A549 (cell line): Measurements from ENCODE around the gene TCF12. TPM values are rescaled to one million over a fixed set of nuclear protein-coding genes. Genes with fewer than 3 reads are reported as not detected.

Experiments used
- ATAC-seq, 2 experiments: fragments of 200-7000 bp in 1 of 2; fragments of >200 bp in 1 of 2; cut with Nextera tagmentation in 1 of 2; cut with Tn5 transposase in 1 of 2; 3 replicates each; pipeline versions ENCODE4 v1.8.0 to v1.9.1; 2018 to 2020; ENCODE audit warnings: mild to moderate bottlenecking in 1 of 2, moderate library complexity in 1 of 2
- CTCF ChIA-PET: fragments of 300-600 bp; sonication (Branson Sonifier 250); formaldehyde crosslinking; extraction: SDS; loops from one replicate; lab custom pipeline; 2021; ENCODE audit warnings: antibody characterized with exemption, inconsistent platforms; lab: Yijun Ruan, JAX
- POLR2A ChIA-PET: fragments of 350-600 bp; formaldehyde crosslinking; extraction: SDS; loops from one replicate; lab custom pipeline; 2021; ENCODE audit warnings: antibody characterized with exemption, inconsistent platforms; lab: Yijun Ruan, JAX
- DNase-seq, 2 experiments: peaks; one replicate each; pipeline versions ENCODE4 v3.0.0 to v3.0.0-alpha.2; 2011 to 2016; ENCODE audit warnings: low read depth in 1 of 2, low spot score in 1 of 2
- FAIRE-seq: peaks from 2 replicates; lab custom pipeline; 2011; peaks lifted over from hg19 to GRCh38; lab: Jason Lieb, UNC
- H3K27ac ChIP-seq, 2 experiments: fragments of >200 bp; sonication (Bioruptor Twin); formaldehyde crosslinking; 3 replicates each; pipeline ENCODE4 v1.5.1; 2016 to 2017
- H3K4me1 ChIP-seq: fragments of >200 bp; sonication (Bioruptor Twin); formaldehyde crosslinking; 3 replicates; pipeline ENCODE4 v1.6.1; 2016
- H3K4me2 ChIP-seq: fragments of >200 bp; sonication (Bioruptor Twin); formaldehyde crosslinking; 3 replicates; pipeline ENCODE4 v1.6.1; 2016
- H3K4me3 ChIP-seq: fragments of >200 bp; sonication (Bioruptor Twin); formaldehyde crosslinking; 3 replicates; pipeline ENCODE4 v1.5.1; 2016
- H3K9me3 ChIP-seq: fragments of >200 bp; sonication (Bioruptor Twin); formaldehyde crosslinking; 3 replicates; pipeline ENCODE4 v1.6.1; 2016
- ATOH8 ChIP-seq: fragments of 250-450 bp; sonication (Bioruptor Pico); IDR thresholded peaks from 2 replicates; pipeline ENCODE4 v1.5.0; 2020; ENCODE audit warnings: low read depth, mild to moderate bottlenecking, moderate library complexity
- CBX2 ChIP-seq: fragments of 200-600 bp; sonication (generic); IDR thresholded peaks from 2 replicates; pipeline ENCODE4 v1.6.1; 2016; ENCODE audit warnings: low read depth, mild to moderate bottlenecking, borderline replicate concordance
- CEBPB ChIP-seq, 2 experiments: fragments of >200 bp in 1 of 2; sonication (Bioruptor Twin) in 1 of 2; formaldehyde crosslinking in 1 of 2; IDR thresholded peaks; 2 replicates each; pipeline ENCODE4 v1.6.1; 2012 to 2016
- CHD4 ChIP-seq: fragments of 200-600 bp; sonication (generic); IDR thresholded peaks from 2 replicates; pipeline ENCODE4 v1.6.1; 2016; ENCODE audit warnings: antibody characterized with exemption, mild to moderate bottlenecking, borderline replicate concordance
- EP300 ChIP-seq, 2 experiments: fragments of >200 bp; sonication (Bioruptor Twin); formaldehyde crosslinking; IDR thresholded peaks; 2 replicates in 1 of 2; 3 replicates in 1 of 2; pipeline ENCODE4 v1.6.1; 2016 to 2017
- ESRRA ChIP-seq: fragments of 150-350 bp; IDR thresholded peaks from 2 replicates; pipeline ENCODE4 v1.6.1; 2014; ENCODE audit warnings: mild to moderate bottlenecking, low read length, borderline replicate concordance
- FOXS1 ChIP-seq: fragments of 250-450 bp; sonication (Bioruptor Pico); IDR thresholded peaks from 2 replicates; pipeline ENCODE4 v1.5.0; 2020; ENCODE audit warnings: mild to moderate bottlenecking, moderate library complexity
- HDAC2 ChIP-seq: fragments of 200-600 bp; sonication (generic); IDR thresholded peaks from 2 replicates; pipeline ENCODE4 v1.6.1; 2016
- HOXB13 ChIP-seq: fragments of 250-450 bp; sonication (Bioruptor Pico); IDR thresholded peaks from 2 replicates; pipeline ENCODE4 v1.5.0; 2020; ENCODE audit warnings: low read depth, mild to moderate bottlenecking, moderate library complexity
- JUN ChIP-seq, 2 experiments: fragments of >200 bp; sonication (Bioruptor Twin); formaldehyde crosslinking; IDR thresholded peaks; 2 replicates in 1 of 2; 3 replicates in 1 of 2; pipeline ENCODE4 v1.6.1; 2016 to 2017
- MAFK ChIP-seq: fragments of 450-650 bp; IDR thresholded peaks from 2 replicates; pipeline ENCODE4 v1.6.1; 2014; ENCODE audit not compliant: partially characterized antibody
- MYC ChIP-seq: IDR thresholded peaks from 2 replicates; pipeline ENCODE4 v1.6.1; 2012; ENCODE audit warnings: mild to moderate bottlenecking, inconsistent platforms, low read length, improper control_type of control experiment, borderline replicate concordance
- NFE2L2 ChIP-seq: fragments of 150-350 bp; conservative IDR thresholded peaks from 2 replicates; pipeline ENCODE4 v1.6.1; 2014; ENCODE audit warnings: low read length
- NPAS2 ChIP-seq: fragments of 250-450 bp; sonication (Bioruptor Pico); IDR thresholded peaks from 2 replicates; pipeline ENCODE4 v1.8.0; 2022; ENCODE audit warnings: mild to moderate bottlenecking, moderate library complexity, borderline replicate concordance
- NR3C1 ChIP-seq: fragments of >200 bp; sonication (Bioruptor Twin); formaldehyde crosslinking; IDR thresholded peaks from 3 replicates; pipeline ENCODE4 v1.6.1; 2017
- POLR2AphosphoS2 ChIP-seq: conservative IDR thresholded peaks from 2 replicates; pipeline ENCODE4 v1.6.1; 2012; ENCODE audit warnings: low read length, improper control_type of control experiment, inconsistent platforms
- RCOR1 ChIP-seq: fragments of 150-350 bp; IDR thresholded peaks from 2 replicates; pipeline ENCODE4 v1.6.1; 2014; ENCODE audit warnings: antibody characterized with exemption, low read length, low read depth
- RNF2 ChIP-seq: fragments of 200-600 bp; sonication (generic); IDR thresholded peaks from 2 replicates; pipeline ENCODE4 v1.6.1; 2016; ENCODE audit warnings: low read depth, mild to moderate bottlenecking, antibody characterized with exemption, moderate library complexity, borderline replicate concordance
- SREBF2 ChIP-seq: fragments of 450-650 bp; IDR thresholded peaks from 2 replicates; pipeline ENCODE4 v1.6.1; 2014; ENCODE audit warnings: mild to moderate bottlenecking, moderate library complexity
- TFCP2L1 ChIP-seq: fragments of 250-450 bp; sonication (Bioruptor Pico); IDR thresholded peaks from 2 replicates; pipeline ENCODE4 v1.5.0; 2021; ENCODE audit warnings: mild to moderate bottlenecking
- TP53 ChIP-seq: fragments of 250-450 bp; sonication (Bioruptor Pico); IDR thresholded peaks from 2 replicates; pipeline ENCODE4 v1.5.0; 2021; ENCODE audit warnings: mild to moderate bottlenecking, moderate library complexity
- ZC3H11A ChIP-seq: fragments of 450-650 bp; IDR thresholded peaks from 2 replicates; pipeline ENCODE4 v1.6.1; 2014; ENCODE audit warnings: antibody characterized with exemption, mild to moderate bottlenecking
- ZSCAN20 ChIP-seq: fragments of 250-450 bp; sonication (Bioruptor Pico); IDR thresholded peaks from 2 replicates; pipeline ENCODE4 v1.8.0; 2022; ENCODE audit warnings: mild to moderate bottlenecking, moderate library complexity
- WGBS: methylation state at CpG from one replicate; pipeline ENCODE4 v1.1.6; 2017; ENCODE audit errors: missing lambda C conversion rate; 5-methylcytosine and 5-hydroxymethylcytosine counted together
- polyA plus RNA-seq, 4 experiments: library from polyadenylated mRNA; depleted of rRNA in 3 of 4; stranded (reverse); fragments of >200 nt; fragmentation: RNase III in 1 of 4; extraction: RNeasy Plus Mini Kit Qiagen cat#74134 plus additional on column Dnase treatment in 1 of 4; gene quantifications; 2 replicates in 3 of 4; 3 replicates in 1 of 4; pipeline ENCODE4 v1.2.3, GENCODE V29; 2011 to 2017
- TF ChIP-seq, protein P1 (sequence below): fragments of >200 bp; sonication (Bioruptor Twin); formaldehyde crosslinking; IDR thresholded peaks from 3 replicates; pipeline ENCODE4 v1.6.1; 2016
- TF ChIP-seq, protein P2 (sequence below): IDR thresholded peaks from 2 replicates; pipeline ENCODE4 v1.6.1; 2012

The TCF12 gene
- polyA plus RNA-seq, 2 of the 4 experiments (the other 2 are of a cell fraction) = 36.3 to 121 TPM

- TF ChIP-seq JUN (IDR thresholded peaks at IDR 0.05) (no peak), ESRRA (no peak), ZC3H11A (no peak), RNF2 (no peak), TP53 (CRISPR knock-in tag) (no peak), RCOR1 (no peak), NPAS2 (CRISPR knock-in tag) (no peak), ATOH8 (no peak), MYC (no peak), NFE2L2 (no peak), ZSCAN20 (CRISPR knock-in tag) (no peak), CBX2 (no peak), CEBPB (IDR thresholded peaks at IDR 0.05) (no peak)
- TF ChIP-seq, protein P1, sequence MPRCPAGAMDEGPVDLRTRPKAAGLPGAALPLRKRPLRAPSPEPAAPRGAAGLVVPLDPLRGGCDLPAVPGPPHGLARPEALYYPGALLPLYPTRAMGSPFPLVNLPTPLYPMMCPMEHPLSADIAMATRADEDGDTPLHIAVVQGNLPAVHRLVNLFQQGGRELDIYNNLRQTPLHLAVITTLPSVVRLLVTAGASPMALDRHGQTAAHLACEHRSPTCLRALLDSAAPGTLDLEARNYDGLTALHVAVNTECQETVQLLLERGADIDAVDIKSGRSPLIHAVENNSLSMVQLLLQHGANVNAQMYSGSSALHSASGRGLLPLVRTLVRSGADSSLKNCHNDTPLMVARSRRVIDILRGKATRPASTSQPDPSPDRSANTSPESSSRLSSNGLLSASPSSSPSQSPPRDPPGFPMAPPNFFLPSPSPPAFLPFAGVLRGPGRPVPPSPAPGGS = no peak
- FAIRE-seq = no peak
- WGBS = 95% methylated on average over 1 of the region's 1 CpG
- Histone ChIP-seq H3K27ac (no peak overlapping the region), H3K4me3 (no peak overlapping the region), H3K9me3 (no peaks in the 10 kb centered on the region), H3K4me2 (no peak overlapping the region), H3K4me1 (no peaks in the 10 kb centered on the region)
- no peak for DNase-seq
- POLR2A ChIA-PET = no interaction called here
- CTCF ChIA-PET = interaction anchor here (1.1 to 2.0 kb wide), 3 partner anchors 16 to 644 kb away, joined by 3 to 5 read pairs (median 3); no protein-coding TSS in a partner anchor
- ATAC-seq = no peak
Observed at GRCh38 chr15:57245714-57246113, 327.3 kb downstream of the TCF12 start.

DNA sequence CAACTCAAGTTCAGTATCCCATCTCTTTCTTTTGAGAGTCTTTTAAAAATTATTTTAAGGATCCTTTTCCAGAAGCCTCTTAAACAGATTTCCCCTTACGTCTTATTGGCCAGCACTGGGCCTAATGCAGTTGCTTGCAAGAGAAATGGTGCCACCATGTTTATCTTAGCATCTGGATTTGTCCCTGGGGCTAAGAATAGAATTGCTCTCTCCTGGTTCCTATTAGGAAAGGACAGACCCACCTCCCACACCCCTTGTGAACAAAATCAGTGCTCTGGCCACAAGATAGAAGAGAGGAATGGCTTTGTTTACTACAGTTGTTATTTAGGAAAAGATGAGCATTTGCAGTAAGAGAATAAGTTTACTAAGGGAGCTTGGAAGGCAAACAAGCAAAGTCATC is 329.6 kb downstream of the TCF12 start:
- DNase-seq = no peak
- ChIA-PET POLR2A (no interaction called here), CTCF (interaction anchor here (1.2 to 1.6 kb wide), 3 partner anchors 58 to 830 kb away, joined by 3 to 9 read pairs (median 3); no protein-coding TSS in a partner anchor)
- no peak for TF ChIP-seq ZC3H11A
- no peak for TF ChIP-seq SREBF2
- no peak for TF ChIP-seq CHD4
- TF ChIP-seq HOXB13 = no peak
- no peak for TF ChIP-seq ESRRA
- TF ChIP-seq MAFK = no peak
- TF ChIP-seq NR3C1 = no peak
- no peak for TF ChIP-seq TFCP2L1 (CRISPR knock-in tag)
- no peak for TF ChIP-seq EP300 (IDR thresholded peaks at IDR 0.05)
- TF ChIP-seq, protein P2, sequence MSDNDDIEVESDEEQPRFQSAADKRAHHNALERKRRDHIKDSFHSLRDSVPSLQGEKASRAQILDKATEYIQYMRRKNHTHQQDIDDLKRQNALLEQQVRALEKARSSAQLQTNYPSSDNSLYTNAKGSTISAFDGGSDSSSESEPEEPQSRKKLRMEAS = no peak
- no peak overlapping the region for H3K4me2 ChIP-seq
- H3K4me1 ChIP-seq = no peaks in the 10 kb centered on the region
- peak; percentile 32 for FAIRE-seq
- whole genome bisulfite sequencing = 95% methylated on average over 1 of the region's 1 CpG
- H3K4me3 ChIP-seq = no peak overlapping the region
- no peak for ATAC-seq
- H3K9me3 ChIP-seq = peaks cover 4% of the 10 kb centered on the region; the same call in 1 of the 3 replicates
- no peak overlapping the region for H3K27ac ChIP-seq

DNA sequence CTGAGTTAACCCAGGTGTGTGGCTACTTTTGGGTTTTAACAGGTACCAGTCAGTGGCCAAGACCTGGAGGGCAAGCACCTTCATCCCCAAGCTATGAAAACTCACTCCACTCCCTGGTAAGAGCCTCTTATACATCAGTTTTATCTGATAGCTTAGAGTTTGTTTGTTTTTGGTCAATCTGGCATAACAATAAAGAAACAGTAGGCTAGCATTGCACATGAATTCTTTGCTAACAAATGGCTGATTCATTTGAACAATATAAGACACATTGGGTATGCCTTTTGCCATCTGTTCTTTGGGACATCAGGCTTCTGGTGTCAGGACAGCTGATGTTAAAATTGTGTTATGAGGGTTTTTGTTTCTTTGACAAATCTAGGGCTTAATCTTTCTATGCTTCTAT is 332.9 kb downstream of the TCF12 start:
- Histone ChIP-seq H3K4me2 (no peak overlapping the region), H3K27ac (no peak overlapping the region), H3K4me3 (no peak overlapping the region), H3K9me3 (peaks cover 4% of the 10 kb centered on the region; the same call in 1 of the 3 replicates), H3K4me1 (no peaks in the 10 kb centered on the region)
- TF ChIP-seq HDAC2 (no peak), FOXS1 (CRISPR knock-in tag) (no peak), POLR2AphosphoS2 (no peak)
- TF ChIP-seq, protein P1 = no peak
- no peak for FAIRE-seq
- no peak for DNase-seq
- POLR2A ChIA-PET = no interaction called here
- ATAC-seq = no peak
- CTCF ChIA-PET = no interaction called here
